Endothelial cell of umbilical vein (primary cell): ENCODE data around the gene DEF6. TPM values are rescaled to one million over a fixed set of nuclear protein-coding genes. Genes with fewer than 3 reads are reported as not detected.

Source experiments
- BruUV-seq: library from RNA; stranded (reverse); fragments of 400-500 nt; replicated peaks from 2 replicates; lab custom pipeline; 2021; lab: Mats Ljungman, UMichigan
- CTCF ChIA-PET: fragments of 300-600, 350-600 bp; sonication (Branson Sonifier 250); formaldehyde crosslinking; loops from one replicate; lab custom pipeline; 2021; ENCODE audit warnings: antibody characterized with exemption, inconsistent platforms; lab: Charles Lee
- POLR2A ChIA-PET: fragments of 300-600, 350-600 bp; sonication (Branson Sonifier 250); formaldehyde crosslinking; loops from one replicate; lab custom pipeline; 2021; ENCODE audit warnings: antibody characterized with exemption, inconsistent platforms; lab: Charles Lee
- DNase-seq: peaks from one replicate; pipeline ENCODE4 v3.0.0-alpha.2; 2011; ENCODE audit warnings: low read depth, low spot score
- FAIRE-seq: peaks from 2 replicates; lab custom pipeline; 2011; peaks lifted over from hg19 to GRCh38; lab: Jason Lieb, UNC
- H2AFZ ChIP-seq: 2 replicates; pipeline ENCODE4 v1.6.0; 2012; ENCODE audit warnings: low read depth, low read length, control low read depth, inconsistent platforms
- H3K27ac ChIP-seq: 2 replicates; pipeline ENCODE4 v1.5.1; 2011; ENCODE audit warnings: low read depth, mild to moderate bottlenecking, control low read depth, low read length, moderate library complexity; ENCODE audit not compliant: insufficient read depth
- H3K27me3 ChIP-seq, 2 experiments: 2 replicates each; pipeline versions ENCODE4 v1.6.0 to v1.6.1; 2011; ENCODE audit warnings: low read length in 2 of 2, mixed read lengths in 1 of 2; ENCODE audit not compliant: control insufficient read depth in 2 of 2, insufficient read depth in 2 of 2
- H3K36me3 ChIP-seq, 2 experiments: 2 replicates in 1 of 2; 3 replicates in 1 of 2; pipeline ENCODE4 v1.5.1; 2011; ENCODE audit warnings: low read length in 2 of 2, mild to moderate bottlenecking in 1 of 2, moderate library complexity in 1 of 2; ENCODE audit not compliant: control insufficient read depth in 2 of 2, insufficient read depth in 2 of 2; ENCODE audit errors: extremely low read depth in 1 of 2
- H3K4me1 ChIP-seq: 3 replicates; pipeline ENCODE4 v1.5.1; 2011; ENCODE audit warnings: mild to moderate bottlenecking, low read length; ENCODE audit not compliant: control insufficient read depth, insufficient read depth; ENCODE audit errors: extremely low read depth
- H3K4me2 ChIP-seq: 2 replicates; pipeline ENCODE4 v1.6.1; 2011; ENCODE audit warnings: low read length, control low read depth, mixed read lengths; ENCODE audit not compliant: insufficient read depth
- H3K4me3 ChIP-seq, 3 experiments: fragments of 200-600 bp in 1 of 3; sonication (generic), shearing (Covaris generic) in 1 of 3; replicated peaks in 1 of 3; 2 replicates each; pipeline ENCODE4 v1.5.1; 2011 to 2016; ENCODE audit warnings: control low read depth in 3 of 3, low read length in 3 of 3, mild to moderate bottlenecking in 2 of 3, inconsistent platforms in 1 of 3, low read depth in 1 of 3, moderate library complexity in 1 of 3; ENCODE audit not compliant: insufficient read depth in 1 of 3
- H3K79me2 ChIP-seq: 2 replicates; pipeline ENCODE4 v1.6.0; 2012; ENCODE audit warnings: low read length, inconsistent platforms; ENCODE audit not compliant: control insufficient read depth, insufficient read depth
- H3K9ac ChIP-seq: replicated peaks from 2 replicates; pipeline ENCODE3; 2011; ENCODE audit warnings: low read length, control low read depth; ENCODE audit not compliant: insufficient read depth; ENCODE audit errors: extremely low read depth
- H3K9me1 ChIP-seq: replicated peaks from 3 replicates; pipeline ENCODE4 v1.6.0; 2011; ENCODE audit warnings: mild to moderate bottlenecking, low read length; ENCODE audit not compliant: control insufficient read depth, insufficient read depth; ENCODE audit errors: extremely low read depth
- H3K9me3 ChIP-seq: replicated peaks from 2 replicates; pipeline ENCODE4 v1.5.1; 2012; ENCODE audit warnings: low read length, inconsistent platforms; ENCODE audit not compliant: control insufficient read depth, insufficient read depth
- H4K20me1 ChIP-seq: replicated peaks from 2 replicates; pipeline ENCODE3; 2011; ENCODE audit warnings: mild to moderate bottlenecking, low read length; ENCODE audit not compliant: control insufficient read depth, insufficient read depth; ENCODE audit errors: extremely low read depth
- CTCF ChIP-seq, 2 donors: IDR thresholded peaks; 1 replicate in 1 of 2; 2 replicates in 1 of 2; pipeline ENCODE4 v1.5.1; 2011; ENCODE audit warnings: low read length in 2 of 2, mild to moderate bottlenecking in 2 of 2, moderate library complexity in 2 of 2, control low read depth in 1 of 2, inconsistent platforms in 1 of 2, low read depth in 1 of 2; ENCODE audit not compliant: insufficient read depth in 1 of 2; ENCODE audit errors: extremely low read depth in 1 of 2
- FOS ChIP-seq: IDR thresholded peaks from 2 replicates; pipeline ENCODE4 v1.6.1; 2011; ENCODE audit warnings: mild to moderate bottlenecking, low read length, moderate library complexity, borderline replicate concordance; ENCODE audit not compliant: insufficient read depth
- GATA2 ChIP-seq: IDR thresholded peaks from 2 replicates; pipeline ENCODE4 v1.7.0; 2011; ENCODE audit warnings: low read depth, mild to moderate bottlenecking, moderate library complexity, mixed read lengths, low read length; ENCODE audit not compliant: insufficient read length, insufficient read depth
- JUN ChIP-seq: IDR thresholded peaks from 2 replicates; pipeline ENCODE4 v1.6.1; 2011; ENCODE audit warnings: borderline replicate concordance, low read depth; ENCODE audit not compliant: insufficient read length, insufficient read depth
- MAX ChIP-seq: IDR thresholded peaks from 2 replicates; pipeline ENCODE4 v1.6.1; 2011; ENCODE audit not compliant: insufficient read depth, insufficient read length
- MYC ChIP-seq: IDR thresholded peaks from one replicate; pipeline ENCODE4 v1.6.1; 2011; ENCODE audit warnings: mild to moderate bottlenecking, low read depth, low read length
- POLR2A ChIP-seq: IDR thresholded peaks from 2 replicates; pipeline ENCODE4 v1.6.1; 2012; ENCODE audit warnings: low read depth, mild to moderate bottlenecking, control low read depth, low read length
- POLR2AphosphoS5 ChIP-seq: IDR thresholded peaks from 2 replicates; pipeline ENCODE4 v1.6.1; 2012; ENCODE audit warnings: low read depth, mild to moderate bottlenecking, control low read depth, low read length, moderate library complexity; ENCODE audit not compliant: insufficient read depth
- dilution Hi-C: fragments of 300-500 bp; cut with MboI; formaldehyde crosslinking; loops from one replicate; pipeline ENCODE4 v1.15.0; 2019; ENCODE audit warnings: low sequenced_read_pairs; ENCODE audit not compliant: extremely low pct_ligation_motif_present
- intact Hi-C: fragments of 100-400 bp; cut with micrococcal nuclease; formaldehyde crosslinking; loops from one replicate; pipeline ENCODE4 v1.10.0; 2022
- polyA plus RNA-seq, 4 experiments: library from polyadenylated mRNA; depleted of rRNA in 3 of 4; stranded (reverse) in 3 of 4; unstranded in 1 of 4; fragments of >200 nt; gene quantifications; 2 replicates each; pipeline versions ENCODE4 v1.2.1 to v1.2.3, GENCODE V29; 2011 to 2012; ENCODE audit warnings: missing spikeins in 1 of 4
- total RNA-seq: library from RNA; stranded (reverse); gene quantifications from 2 replicates; pipeline ENCODE4 v1.2.3, GENCODE V29; 2021

The DEF6 gene
- total and polyA plus RNA-seq, 2 donors (not counting 3 experiments of a cell fraction or from before 2014, with no cell fraction given) = 0.59 to 0.77 TPM

GRCh38 chr6:35291491-35291890 is 6.1 kb upstream of the DEF6 start:
- Histone ChIP-seq H3K36me3 (peaks cover 6 to 59% of the 10 kb centered on the region in 2 experiments), H3K9ac (no peak overlapping the region), H3K9me1 (no peaks in the 10 kb centered on the region), H4K20me1 (no peaks in the 10 kb centered on the region), H2AFZ (no peak overlapping the region), H3K9me3 (no peaks in the 10 kb centered on the region), H3K27me3 (no peaks in the 10 kb centered on the region), H3K79me2 (no peaks in the 10 kb centered on the region), H3K4me1 (no peaks in the 10 kb centered on the region), H3K4me2 (no peak overlapping the region), H3K27ac (no peak overlapping the region), H3K4me3 (no peak overlapping the region)
- intact Hi-C loops = loop anchor here (10.0 kb wide), 1 partner anchor 443 kb away; the partner anchor contains the start of gene ARMC12
- no peak for DNase-seq
- FAIRE-seq = no peak
- ChIA-PET POLR2A (no interaction called here), CTCF (no interaction called here)
- BruUV-seq = no TSS peak
- dilution Hi-C loops = no loop called here
- TF ChIP-seq POLR2AphosphoS5 = no peak
- TF ChIP-seq MYC = no peak
- no peak for TF ChIP-seq POLR2A
- no peak for TF ChIP-seq CTCF (IDR thresholded peaks at IDR 0.05; ENCODE audit: extremely low read depth in 1 of 2, insufficient read depth in 1 of 2, low read depth in 1 of 2, low read length in 2 of 2)
- no peak for TF ChIP-seq MAX
- TF ChIP-seq JUN = no peak
- TF ChIP-seq FOS = no peak
- no peak for TF ChIP-seq GATA2
